Mammary epithelial cell (primary cell): ENCODE data around the gene GNE.

Source experiments
- EZH2 ChIP-seq: IDR thresholded peaks from 2 replicates; pipeline ENCODE4 v1.6.1; 2012; ENCODE audit warnings: low read length, inconsistent platforms, borderline replicate concordance
- TF ChIP-seq, protein P1 (sequence below), 2 donors: IDR thresholded peaks in 1 of 2; conservative IDR thresholded peaks in 1 of 2; 2 replicates each; pipeline ENCODE4 v1.5.1; 2011 to 2012; ENCODE audit warnings: inconsistent platforms in 2 of 2, low read length in 2 of 2, mild to moderate bottlenecking in 2 of 2, control low read depth in 1 of 2, low read depth in 1 of 2; ENCODE audit not compliant: insufficient read depth in 1 of 2; ENCODE audit errors: extremely low read depth in 1 of 2

DNA sequence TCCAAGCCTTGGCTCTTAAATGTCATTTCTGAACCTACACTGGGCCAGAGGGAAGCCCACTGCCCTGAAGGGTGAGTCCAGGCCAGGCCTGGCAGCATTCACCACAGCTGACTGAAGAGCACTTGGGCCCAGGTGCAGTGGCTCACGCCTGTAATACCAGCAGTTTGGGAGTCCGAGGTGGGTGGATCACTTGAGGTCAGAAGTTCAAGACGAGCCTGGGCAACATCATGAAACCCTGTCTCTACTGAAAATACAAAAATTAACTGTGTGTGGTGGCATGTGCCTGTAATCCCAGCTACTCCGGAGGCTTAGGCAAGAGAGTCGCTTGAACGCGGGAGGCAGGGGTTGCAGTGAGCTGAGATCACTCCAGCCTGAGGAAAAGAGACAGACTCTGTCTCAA, 84.0 kb downstream of the GNE start:
- TF ChIP-seq, protein P1, sequence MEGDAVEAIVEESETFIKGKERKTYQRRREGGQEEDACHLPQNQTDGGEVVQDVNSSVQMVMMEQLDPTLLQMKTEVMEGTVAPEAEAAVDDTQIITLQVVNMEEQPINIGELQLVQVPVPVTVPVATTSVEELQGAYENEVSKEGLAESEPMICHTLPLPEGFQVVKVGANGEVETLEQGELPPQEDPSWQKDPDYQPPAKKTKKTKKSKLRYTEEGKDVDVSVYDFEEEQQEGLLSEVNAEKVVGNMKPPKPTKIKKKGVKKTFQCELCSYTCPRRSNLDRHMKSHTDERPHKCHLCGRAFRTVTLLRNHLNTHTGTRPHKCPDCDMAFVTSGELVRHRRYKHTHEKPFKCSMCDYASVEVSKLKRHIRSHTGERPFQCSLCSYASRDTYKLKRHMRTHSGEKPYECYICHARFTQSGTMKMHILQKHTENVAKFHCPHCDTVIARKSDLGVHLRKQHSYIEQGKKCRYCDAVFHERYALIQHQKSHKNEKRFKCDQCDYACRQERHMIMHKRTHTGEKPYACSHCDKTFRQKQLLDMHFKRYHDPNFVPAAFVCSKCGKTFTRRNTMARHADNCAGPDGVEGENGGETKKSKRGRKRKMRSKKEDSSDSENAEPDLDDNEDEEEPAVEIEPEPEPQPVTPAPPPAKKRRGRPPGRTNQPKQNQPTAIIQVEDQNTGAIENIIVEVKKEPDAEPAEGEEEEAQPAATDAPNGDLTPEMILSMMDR (conservative IDR thresholded peaks at IDR 0.05 in 1 of 2, IDR thresholded peaks at IDR 0.05 in 1 of 2; ENCODE audit: extremely low read depth in 1 of 2, insufficient read depth in 1 of 2, low read depth in 1 of 2, low read length in 2 of 2), result no peak
- TF ChIP-seq EZH2, result no peak
